ENCODE results near the gene RNF32. TPM values are rescaled to one million over a fixed set of nuclear protein-coding genes. Genes with fewer than 3 reads are reported as not detected.
A peak's percentile ranks its signal among the peaks of the same experiment; 100 is the strongest.

The RNF32 gene
- total RNA-seq, 1 donor from 2014 or later: 1.9 TPM

DNA sequence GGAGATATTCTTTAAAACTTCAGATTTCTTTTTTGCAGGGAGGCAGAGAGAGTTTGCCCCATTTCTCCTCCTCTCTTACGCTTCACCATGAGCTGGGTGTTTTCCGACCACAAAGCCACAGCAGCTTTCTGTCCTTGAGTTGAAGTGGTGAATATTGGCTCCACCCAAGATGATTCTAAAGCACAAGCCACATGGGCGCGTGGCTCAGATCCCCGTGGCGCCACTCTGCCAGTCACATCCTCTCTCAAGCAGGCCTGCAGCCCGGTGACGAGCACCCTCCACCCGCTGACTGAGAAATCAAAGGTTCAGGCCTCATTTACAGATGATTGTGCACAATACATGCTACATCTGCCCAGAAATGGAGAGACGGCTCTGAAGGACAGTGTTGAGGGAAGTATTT, 27.6 kb upstream of the RNF32 start:
- no peak overlapping the region for H3K27ac Mint-ChIP-seq (ENCODE audit: unreplicated experiment)
- TF ChIP-seq, protein P1, sequence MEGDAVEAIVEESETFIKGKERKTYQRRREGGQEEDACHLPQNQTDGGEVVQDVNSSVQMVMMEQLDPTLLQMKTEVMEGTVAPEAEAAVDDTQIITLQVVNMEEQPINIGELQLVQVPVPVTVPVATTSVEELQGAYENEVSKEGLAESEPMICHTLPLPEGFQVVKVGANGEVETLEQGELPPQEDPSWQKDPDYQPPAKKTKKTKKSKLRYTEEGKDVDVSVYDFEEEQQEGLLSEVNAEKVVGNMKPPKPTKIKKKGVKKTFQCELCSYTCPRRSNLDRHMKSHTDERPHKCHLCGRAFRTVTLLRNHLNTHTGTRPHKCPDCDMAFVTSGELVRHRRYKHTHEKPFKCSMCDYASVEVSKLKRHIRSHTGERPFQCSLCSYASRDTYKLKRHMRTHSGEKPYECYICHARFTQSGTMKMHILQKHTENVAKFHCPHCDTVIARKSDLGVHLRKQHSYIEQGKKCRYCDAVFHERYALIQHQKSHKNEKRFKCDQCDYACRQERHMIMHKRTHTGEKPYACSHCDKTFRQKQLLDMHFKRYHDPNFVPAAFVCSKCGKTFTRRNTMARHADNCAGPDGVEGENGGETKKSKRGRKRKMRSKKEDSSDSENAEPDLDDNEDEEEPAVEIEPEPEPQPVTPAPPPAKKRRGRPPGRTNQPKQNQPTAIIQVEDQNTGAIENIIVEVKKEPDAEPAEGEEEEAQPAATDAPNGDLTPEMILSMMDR (IDR thresholded peaks at IDR 0.05; ENCODE audit: unreplicated experiment): no peak

DNA sequence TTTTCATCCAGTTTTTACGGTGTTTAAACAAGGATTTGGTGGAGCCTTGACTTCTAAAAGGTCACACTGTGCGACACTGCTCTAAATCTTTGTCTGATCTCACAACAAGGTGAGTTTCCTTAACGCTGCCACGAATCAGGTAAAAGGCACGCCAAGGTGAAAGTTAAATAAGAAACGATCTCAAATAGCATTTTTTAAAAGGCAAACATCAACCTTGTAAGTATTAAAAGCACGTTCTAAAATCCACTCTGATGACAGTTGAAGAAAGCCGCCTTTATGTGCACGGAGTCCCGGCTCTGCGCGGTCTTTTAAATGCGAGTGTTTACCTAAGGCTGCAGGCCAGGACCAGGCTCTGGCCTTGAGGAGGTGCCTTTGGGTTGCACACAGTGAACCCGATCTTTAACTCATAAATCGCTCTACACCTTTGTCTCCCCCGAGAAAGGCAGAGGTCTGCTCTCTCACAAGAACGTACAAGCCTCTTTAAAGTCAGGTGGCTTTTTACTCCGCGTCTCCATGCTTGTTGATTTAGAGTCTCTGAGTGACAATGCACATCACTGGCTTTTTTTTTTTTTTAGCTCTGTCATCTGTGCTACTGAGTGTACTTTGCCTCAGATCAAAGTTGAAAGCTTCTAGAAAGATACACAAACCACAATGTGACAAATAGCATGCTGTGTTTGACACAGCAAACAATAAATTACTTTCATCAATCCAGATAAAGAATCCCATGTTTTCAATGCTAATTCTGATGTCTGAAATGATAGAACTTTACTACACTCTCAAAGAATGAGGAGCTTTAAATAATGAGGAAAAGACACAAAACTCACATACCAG, 25.9 kb upstream of the RNF32 start:
- Mint-ChIP-seq H3K36me3 (ENCODE audit: low read depth, unreplicated experiment) (no peaks in the 10 kb centered on the region), H3K4me1 (ENCODE audit: unreplicated experiment) (peaks cover 14% of the 10 kb centered on the region), H3K27ac (ENCODE audit: unreplicated experiment) (no peak overlapping the region), H3K4me3 (ENCODE audit: unreplicated experiment) (no peak overlapping the region), H3K27me3 (ENCODE audit: unreplicated experiment) (peaks cover 6% of the 10 kb centered on the region), H3K9me3 (ENCODE audit: unreplicated experiment) (no peaks in the 10 kb centered on the region)
- no peak for DNase-seq (ENCODE audit: low spot score)
- TF ChIP-seq, protein P1 (IDR thresholded peaks at IDR 0.05; ENCODE audit: unreplicated experiment): no peak

More for the DNA sequence above, 27.6 kb upstream of the RNF32 start:
- no peak overlapping the region for H3K4me3 Mint-ChIP-seq (ENCODE audit: unreplicated experiment)
- peaks cover 6% of the 10 kb centered on the region for H3K27me3 Mint-ChIP-seq (ENCODE audit: unreplicated experiment)
- no peak for DNase-seq (ENCODE audit: low spot score)
- no peaks in the 10 kb centered on the region for H3K9me3 Mint-ChIP-seq (ENCODE audit: unreplicated experiment)
- H3K36me3 Mint-ChIP-seq (ENCODE audit: low read depth, unreplicated experiment): no peaks in the 10 kb centered on the region
- H3K4me1 Mint-ChIP-seq (ENCODE audit: unreplicated experiment): peaks cover 21% of the 10 kb centered on the region

DNA sequence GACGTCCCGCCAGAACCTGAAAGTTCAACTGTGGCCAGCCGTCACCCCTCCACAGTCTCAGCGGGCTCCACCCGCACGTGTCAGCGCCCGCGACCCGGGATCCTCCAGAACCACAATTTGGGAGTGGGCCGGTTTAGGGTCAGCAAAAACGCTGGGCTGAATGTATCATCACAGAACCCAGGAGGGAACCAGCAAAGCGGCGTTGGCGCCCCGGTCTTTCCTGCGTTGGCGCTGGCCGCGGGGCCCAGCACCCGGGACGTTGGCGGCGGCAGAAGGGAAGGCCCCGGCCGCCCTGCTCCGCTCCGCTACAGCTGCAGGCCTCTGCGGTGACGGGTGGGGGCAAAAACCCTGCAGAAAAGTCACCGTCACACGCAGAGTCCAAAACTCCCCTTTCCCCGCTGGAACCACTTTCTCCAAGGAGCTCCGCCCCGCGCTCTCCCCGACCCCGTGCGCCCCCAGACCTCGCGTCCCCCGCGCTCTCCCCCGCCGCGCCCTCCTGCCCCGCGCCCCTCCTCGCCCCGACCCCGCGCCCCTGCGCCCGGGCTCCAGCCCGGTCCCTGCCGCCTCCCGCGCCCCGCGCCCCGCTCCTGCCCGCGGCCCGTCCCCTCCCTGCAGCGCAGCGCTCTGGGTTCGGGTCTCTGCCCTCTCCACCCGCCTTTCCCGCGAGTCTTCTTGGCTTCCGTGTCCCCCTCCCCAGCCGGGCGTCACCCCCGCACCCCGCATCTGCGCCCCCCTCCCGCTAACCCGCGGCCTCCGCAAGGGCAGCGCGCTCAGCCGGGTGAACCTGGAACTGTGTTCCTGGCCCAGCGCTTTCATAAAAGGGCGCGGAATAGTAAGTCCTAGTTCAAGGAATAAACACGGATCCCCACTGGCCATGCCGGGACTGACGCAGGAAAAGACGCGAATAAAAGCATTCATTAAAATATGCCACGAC, 24.0 kb upstream of the RNF32 start:
- H3K27me3 Mint-ChIP-seq (ENCODE audit: unreplicated experiment): peaks cover 6% of the 10 kb centered on the region
- H3K9me3 Mint-ChIP-seq (ENCODE audit: unreplicated experiment): no peaks in the 10 kb centered on the region
- DNase-seq (ENCODE audit: low spot score): no peak
- TF ChIP-seq, protein P1 (IDR thresholded peaks at IDR 0.05; ENCODE audit: unreplicated experiment): no peak
- no peaks in the 10 kb centered on the region for H3K36me3 Mint-ChIP-seq (ENCODE audit: low read depth, unreplicated experiment)
- H3K27ac Mint-ChIP-seq (ENCODE audit: unreplicated experiment): no peak overlapping the region
- peak overlapping the region; percentile 82 for H3K4me3 Mint-ChIP-seq (ENCODE audit: unreplicated experiment)
- peaks cover 5% of the 10 kb centered on the region for H3K4me1 Mint-ChIP-seq (ENCODE audit: unreplicated experiment)

DNA sequence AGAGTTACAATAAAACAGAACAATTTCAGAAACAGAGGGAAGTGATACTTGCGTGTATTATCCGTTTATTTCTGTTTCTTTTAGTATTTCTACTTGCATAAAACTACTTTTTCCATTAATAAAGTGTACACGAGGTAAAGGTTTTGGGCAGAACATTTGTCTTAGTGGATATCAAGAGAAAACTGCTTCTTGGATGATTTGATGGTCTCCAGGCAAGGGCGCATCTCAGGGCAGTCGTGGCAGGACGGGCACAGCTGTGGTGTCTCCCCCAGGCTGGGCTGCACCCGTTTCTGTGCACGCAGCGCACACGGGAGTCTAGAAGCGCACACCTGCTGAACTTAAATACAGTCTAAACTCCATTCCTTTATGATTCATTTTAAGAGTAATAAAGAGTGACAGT, 23.4 kb upstream of the RNF32 start:
- H3K4me1 Mint-ChIP-seq (ENCODE audit: unreplicated experiment): peaks cover 5% of the 10 kb centered on the region
- no peaks in the 10 kb centered on the region for H3K36me3 Mint-ChIP-seq (ENCODE audit: low read depth, unreplicated experiment)
- H3K27me3 Mint-ChIP-seq (ENCODE audit: unreplicated experiment): peaks cover 5% of the 10 kb centered on the region
- peak overlapping the region; percentile 82 for H3K4me3 Mint-ChIP-seq (ENCODE audit: unreplicated experiment)
- TF ChIP-seq, protein P1 (IDR thresholded peaks at IDR 0.05; ENCODE audit: unreplicated experiment): no peak
- H3K27ac Mint-ChIP-seq (ENCODE audit: unreplicated experiment): no peak overlapping the region
- DNase-seq (ENCODE audit: low spot score): no peak
- no peaks in the 10 kb centered on the region for H3K9me3 Mint-ChIP-seq (ENCODE audit: unreplicated experiment)
